Measurements from ENCODE around the gene PCP2.

DNA sequence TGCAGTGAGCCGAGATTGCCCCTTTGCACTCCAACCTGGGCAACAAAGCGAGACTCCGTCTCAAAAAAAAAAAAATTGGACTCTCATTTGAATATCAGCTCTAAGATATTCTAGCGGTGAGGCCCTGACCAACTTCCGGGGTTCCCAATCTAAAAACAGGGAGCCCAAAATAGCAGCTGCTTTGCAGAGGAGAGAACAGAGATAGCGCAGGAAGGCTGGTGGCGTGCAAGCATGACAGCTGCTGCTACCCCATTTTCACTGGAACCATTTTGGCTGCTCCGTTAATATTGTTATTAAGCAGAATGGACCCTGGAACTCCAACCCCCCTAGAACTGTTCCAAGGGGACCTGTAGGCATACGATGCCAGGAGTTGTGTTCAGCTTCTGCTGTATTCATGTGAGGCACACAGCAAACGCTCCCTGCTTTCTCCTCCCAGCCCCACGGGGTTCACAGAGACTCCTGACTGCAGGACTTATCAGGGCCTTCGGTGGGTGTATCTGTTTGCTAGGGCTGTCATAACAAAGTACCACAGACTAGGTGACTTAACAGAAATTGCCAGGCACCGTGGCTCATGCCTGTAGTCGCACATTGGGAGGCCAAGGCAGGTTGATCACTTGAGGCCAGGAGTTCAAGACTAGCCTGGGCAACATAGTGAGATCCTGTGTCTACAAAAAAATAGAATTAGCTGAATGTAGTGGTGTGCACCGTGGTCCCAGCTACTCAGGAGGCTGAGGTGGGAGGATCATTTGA is 14.9 kb upstream of the PCP2 start:
- TF ChIP-seq POLR2A (IDR thresholded peaks at IDR 0.05; ENCODE audit: extremely low read depth, insufficient read length) (no peak), MAX (IDR thresholded peaks at IDR 0.05; ENCODE audit: low read depth, low read length) (no peak), MYC (IDR thresholded peaks at IDR 0.05; ENCODE audit: low read depth, low read length) (no peak)
- TF ChIP-seq, protein P1, sequence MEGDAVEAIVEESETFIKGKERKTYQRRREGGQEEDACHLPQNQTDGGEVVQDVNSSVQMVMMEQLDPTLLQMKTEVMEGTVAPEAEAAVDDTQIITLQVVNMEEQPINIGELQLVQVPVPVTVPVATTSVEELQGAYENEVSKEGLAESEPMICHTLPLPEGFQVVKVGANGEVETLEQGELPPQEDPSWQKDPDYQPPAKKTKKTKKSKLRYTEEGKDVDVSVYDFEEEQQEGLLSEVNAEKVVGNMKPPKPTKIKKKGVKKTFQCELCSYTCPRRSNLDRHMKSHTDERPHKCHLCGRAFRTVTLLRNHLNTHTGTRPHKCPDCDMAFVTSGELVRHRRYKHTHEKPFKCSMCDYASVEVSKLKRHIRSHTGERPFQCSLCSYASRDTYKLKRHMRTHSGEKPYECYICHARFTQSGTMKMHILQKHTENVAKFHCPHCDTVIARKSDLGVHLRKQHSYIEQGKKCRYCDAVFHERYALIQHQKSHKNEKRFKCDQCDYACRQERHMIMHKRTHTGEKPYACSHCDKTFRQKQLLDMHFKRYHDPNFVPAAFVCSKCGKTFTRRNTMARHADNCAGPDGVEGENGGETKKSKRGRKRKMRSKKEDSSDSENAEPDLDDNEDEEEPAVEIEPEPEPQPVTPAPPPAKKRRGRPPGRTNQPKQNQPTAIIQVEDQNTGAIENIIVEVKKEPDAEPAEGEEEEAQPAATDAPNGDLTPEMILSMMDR (IDR thresholded peaks at IDR 0.05; ENCODE audit: low read depth, low read length) = no peak

Measured in NB4 (cell line).